NCI-H1105 (cell line): ENCODE results near the gene PLIN5.
"Not testable (repeated sequence)": the region's sequence is repeated elsewhere in the genome, so short reads cannot be mapped to it uniquely, and the experiment has no call there.

Source experiments
- DNase-seq: peaks from one replicate; lab custom pipeline; 2025; lab: John Stamatoyannopoulos, UW

PLIN5 gene

DNA sequence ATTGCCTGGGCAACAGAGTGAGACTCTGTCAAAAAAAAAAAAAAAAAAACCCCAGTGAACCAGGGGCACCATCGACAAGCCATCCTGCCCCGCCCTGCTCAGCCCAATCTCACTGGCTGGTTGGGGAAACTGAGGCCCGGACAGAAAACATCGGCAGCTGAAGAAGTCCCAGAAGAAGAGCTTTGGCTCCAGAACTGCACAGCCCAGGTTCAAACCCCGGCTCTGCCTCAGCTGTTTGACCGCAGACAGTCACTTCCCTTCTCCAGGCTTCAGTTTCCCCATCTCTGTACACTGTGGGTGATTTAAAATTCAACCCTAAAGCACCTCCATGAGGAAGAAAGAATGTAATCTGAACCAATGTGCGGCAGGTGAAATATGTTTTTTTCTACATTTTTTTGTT is 33.9 kb upstream of the PLIN5 start:
- DNase-seq, result no peak

DNA sequence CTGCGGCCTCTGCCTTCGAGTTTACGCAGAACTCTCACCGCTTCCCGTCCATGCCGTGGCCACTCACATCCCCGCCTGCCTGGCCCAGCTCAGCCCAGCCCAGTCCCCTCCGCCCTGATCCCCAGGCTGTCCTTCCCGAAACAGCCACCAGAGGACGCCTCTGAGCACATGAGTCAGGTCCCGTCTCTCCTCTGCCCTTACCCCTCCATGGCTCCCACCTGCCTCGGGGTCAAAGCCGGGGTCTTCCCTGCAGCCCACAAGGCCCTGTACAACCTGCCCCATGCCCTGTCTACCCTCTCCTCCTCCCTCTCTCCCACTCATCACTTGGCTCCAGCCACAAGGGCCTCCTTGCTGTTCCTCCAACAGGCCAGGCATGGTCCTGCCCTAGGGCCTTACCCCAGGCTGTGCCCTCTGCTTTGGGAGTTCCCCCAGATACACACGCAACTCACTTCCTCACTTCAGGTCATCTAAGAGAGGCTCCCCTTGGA is 32.6 kb upstream of the PLIN5 start:
- no peak for DNase-seq

DNA sequence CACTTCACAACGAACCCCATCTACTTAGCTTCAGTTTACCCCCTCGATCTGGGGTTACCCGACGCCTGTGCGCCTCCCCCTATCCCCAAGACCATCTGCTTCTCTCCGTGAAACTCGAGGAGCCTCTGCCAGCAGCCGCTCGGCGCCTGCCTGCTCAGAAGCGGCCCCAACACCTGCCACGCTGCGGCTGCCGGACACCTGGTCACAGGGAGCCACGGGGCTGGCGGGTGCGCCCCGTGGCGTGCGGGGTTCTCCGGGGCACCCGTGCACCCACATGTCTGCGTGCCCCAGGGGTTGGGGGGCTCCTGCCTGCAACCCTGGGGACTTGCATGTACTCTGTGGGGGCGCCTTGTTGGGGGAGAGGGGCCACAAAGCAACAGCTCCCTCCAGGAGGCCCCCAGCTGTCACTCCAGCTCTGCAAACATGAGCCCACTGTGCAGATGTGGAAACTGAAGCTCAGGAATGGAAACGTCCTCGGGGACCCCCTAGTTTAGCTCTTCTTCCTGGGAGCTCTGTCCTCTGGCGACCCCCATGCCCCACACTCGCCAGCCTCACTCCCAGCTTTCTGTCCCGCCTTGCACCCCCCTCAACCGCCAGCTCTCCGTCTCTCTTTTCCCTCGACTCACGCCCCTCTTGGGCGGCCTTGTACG is 31.5 kb upstream of the PLIN5 start:
- DNase-seq, result peak; percentile 62

DNA sequence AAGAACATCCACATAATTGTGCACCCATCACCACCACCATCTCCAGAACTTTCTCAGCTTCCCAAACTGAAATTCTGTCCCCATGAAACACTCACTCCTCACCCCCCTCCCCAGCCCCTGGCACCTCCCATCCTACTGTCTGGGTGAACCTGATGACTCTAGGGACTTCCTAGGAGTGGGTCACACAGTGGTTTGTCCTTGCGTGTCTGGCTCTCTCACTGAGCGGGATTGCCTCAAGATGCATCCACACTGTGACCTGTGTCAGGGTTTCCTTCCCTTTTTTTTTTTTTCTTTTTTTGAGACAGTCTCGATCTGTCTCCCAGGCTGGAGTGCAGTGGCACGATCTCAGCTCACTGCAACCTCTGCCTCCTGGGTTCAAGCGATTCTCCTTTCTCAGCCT is 28.5 kb upstream of the PLIN5 start:
- not testable (repeated sequence) for DNase-seq

DNA sequence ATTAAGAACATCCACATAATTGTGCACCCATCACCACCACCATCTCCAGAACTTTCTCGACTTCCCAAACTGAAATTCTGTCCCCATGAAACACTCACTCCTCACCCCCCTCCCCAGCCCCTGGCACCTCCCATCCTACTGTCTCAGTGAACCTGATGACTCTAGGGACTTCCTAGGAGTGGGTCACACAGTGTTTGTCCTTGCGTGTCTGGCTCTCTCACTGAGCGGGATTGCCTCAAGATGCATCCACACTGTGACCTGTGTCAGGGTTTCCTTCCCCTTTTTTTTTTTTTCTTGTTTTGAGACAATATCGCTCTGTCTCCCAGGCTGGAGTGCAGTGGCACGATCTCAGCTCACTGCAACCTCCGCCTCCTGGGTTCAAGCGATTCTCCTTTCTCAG is 27.1 kb upstream of the PLIN5 start:
- not testable (repeated sequence) for DNase-seq

DNA sequence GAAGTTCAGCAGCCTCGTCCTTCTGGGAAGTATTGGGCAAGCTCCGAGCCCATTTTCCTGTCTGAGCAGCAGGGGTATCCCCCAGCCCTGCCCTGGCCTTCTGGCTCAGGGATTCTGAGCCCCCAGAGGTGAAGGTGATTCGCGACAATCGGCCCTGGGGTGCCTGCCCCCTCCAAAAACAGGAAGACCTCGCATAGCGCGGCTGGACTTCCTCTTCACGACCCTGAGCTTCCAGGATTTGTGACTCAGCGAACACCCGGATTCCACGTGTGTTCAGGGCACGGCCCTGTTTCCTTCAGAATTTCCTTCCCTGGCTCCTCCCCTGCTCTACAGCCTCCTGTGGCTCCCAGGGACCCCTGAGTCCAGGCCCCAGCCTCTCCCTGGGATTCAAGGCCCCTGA is 24.5 kb upstream of the PLIN5 start, which contains the start of gene SEMA6B:
SEMA6B (minus strand) TSS at position 116 of the 400 bp plus-strand sequence. CDS start 1,227 bp downstream, outside the sequence.
- DNase-seq, result no peak

DNA sequence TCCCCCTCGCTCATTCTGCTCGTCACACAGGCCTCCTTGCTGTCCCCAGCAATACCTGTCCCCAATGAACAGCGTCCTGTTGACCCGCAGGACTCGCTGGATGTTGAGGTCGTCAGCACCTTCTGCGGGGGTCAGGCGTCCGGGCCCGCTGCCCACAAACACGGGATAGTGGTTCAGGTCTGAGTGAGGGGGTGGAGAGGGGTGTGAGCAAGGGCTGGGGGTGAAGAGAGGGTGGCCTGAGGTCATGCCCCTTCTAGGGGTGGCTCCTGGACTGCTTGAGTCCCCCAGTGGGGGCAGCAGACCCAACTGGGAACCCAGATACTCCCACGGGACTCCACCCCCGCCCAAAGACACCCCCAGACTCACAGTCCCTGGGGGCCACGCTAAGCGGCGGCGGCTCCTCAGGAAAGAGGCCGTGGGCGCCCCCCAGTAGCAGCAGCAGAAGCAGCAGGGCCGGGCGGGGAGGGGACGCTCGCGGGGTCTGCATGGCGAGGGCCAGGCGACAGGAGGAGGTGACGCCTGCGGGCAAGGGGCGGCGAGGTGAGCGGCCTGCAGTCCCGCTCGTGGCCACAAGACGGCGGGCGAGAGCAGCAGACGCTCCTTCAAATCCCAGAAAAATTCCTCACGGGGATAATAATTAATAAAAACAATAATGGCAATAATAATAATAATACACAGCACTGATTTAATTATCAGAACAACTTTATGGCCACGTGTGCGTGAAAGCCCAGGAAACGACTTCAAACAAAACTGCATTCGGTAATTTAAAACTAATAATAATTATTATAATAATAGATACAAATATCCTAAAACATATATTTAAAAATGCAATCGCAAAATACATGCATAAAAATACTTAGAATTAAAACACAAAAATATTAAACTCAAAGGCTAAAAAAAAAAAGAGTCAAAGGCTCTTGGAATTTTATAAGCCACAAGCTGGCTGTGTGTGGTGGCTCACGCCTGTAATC is 23.2 kb upstream of the PLIN5 start:
- DNase-seq, result no peak

DNA sequence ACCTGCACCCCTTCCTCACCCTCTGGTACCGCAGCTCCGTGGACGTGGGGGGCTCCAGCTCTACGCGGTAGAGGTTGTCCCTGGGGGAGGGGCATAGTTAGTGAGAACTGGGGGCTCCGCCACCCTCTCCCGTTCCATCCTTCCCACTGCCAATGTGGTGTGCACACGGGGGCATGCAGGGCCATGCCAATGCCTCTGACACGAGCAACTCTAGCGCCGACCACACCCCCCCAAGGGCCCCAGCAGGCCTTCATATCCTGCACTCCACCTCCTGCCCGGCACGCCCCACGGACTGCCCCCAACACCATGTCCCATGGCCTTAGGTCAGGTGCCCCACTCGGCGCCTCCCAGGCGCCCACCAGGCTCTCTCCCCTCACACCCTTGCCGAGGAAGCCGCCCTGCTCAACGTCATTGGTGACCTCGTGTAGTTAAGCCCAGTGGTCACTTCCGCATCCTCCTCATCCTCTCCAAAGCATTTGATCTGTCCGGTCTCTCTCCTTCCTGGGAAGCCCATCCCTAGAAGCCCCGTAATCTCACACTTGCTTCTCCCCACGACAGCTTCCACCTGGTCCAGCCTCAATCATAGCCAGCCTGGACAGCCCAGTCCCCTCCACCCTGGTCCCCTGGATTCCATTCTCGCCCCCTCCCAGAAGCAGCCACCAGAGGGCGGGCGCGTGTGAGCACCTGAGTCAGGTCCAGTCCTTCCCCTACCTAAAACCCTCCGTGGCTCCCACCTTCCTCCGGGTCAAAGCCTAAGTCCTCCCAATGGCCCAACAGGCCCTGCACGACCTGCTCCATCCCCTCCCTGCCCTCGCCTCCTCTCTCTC is 22.3 kb upstream of the PLIN5 start:
- DNase-seq, result no peak

DNA sequence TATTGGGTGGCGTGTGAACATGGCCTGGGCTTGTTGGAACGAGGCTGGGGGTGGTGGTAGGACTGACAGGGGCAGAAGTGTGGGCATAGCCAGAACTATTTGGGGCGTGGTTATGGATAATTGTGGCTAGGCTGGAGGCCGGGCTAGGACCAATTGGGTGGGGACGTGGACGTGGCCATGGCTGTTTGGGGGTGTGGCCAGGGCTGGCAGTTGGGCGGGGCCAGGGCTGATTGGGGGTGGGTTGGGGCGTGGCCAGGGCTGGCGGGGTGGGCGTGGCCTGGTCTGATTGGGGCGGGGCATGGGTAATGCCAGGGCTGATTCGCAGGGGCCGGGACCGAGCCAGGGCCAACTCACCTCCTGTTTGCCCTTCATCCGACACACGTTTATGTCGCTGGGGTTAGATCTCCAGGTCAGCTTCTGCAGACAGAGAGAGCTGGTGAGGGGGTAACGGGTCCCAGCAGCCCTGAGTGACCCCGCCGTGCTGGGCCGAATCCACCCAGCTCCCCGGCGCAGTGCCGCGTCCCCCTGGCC is 21.6 kb upstream of the PLIN5 start:
- no peak for DNase-seq

DNA sequence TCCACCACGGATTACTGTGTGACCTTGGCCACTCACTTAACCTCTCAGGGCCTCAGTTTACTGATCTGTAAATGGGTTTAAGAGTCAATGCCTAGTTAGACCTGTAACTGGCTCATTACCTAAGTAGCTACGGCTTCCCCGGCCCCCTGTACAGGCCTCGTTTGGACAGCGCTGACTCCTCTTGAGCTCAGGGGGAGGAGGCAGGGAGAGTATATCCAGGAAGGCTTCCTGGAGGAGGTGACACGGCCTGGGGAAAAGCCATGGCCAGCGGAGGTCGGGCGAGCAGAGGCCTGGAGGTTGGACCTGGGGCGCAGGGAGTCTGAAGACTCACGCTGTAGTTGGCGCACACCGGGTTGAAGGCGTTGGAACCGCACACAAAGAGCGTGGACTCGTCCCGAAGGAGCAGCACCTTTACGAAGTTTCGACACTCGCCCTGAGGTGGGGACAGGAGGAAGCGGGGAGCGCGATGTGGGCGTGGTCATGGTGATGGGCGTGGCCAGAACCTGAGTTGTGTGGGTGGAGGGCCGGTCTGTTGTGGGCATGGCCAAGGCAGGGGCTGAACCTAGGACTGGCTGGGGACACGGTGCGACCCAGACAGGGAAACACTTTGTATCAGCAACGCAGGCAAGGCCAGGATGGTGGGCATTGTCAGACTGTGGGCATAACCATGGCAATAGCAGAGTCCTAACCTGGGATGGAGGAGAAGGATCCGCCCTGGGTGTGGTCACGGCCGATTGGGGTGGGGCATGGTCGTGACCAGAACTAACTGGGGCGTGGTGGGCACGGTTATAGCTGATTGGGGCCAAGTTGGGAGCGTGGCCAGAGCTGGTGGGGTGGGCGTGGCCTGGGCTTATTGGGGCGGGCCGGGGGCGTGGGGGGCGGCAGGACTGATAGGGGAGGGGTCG is 20.9 kb upstream of the PLIN5 start:
- no peak for DNase-seq

DNA sequence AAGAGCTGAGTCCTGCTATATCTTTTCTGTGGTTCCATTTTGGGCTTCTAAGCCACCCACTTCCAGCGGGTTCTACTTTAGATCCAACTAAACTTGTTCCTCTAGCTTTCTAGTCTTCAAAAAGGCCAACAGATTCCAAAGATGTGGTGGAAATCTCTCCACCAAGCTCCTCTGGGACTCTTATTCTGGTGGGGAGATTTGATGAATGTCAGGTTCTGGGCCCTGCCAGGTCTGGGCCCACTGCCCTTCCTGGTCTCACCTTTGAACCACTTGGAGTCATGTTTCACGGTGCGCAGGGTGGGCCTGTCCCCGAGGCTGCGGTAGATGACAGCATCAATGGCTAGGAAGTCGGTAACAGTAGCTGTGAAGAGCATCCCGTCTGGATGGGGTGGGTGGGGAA is 19.7 kb upstream of the PLIN5 start:
- DNase-seq, result no peak

DNA sequence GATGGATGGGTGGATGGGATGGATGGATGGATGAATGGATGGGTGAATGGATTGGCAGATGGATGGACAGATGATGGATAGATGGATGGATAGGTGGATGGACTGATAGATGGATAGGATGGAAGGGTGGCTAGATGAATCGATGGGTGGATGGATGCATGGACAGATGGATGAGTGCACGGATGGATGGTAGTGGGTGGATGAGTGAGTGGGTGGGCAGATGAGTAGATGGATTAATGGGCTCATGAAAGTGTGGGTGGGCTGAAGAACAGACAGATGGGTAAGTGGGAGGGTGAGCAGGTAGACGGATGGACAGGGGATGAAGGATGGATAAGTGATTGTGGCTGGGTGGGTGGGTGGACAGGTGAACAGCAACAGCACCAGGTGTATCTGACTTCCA is 18.8 kb upstream of the PLIN5 start:
- no peak for DNase-seq

DNA sequence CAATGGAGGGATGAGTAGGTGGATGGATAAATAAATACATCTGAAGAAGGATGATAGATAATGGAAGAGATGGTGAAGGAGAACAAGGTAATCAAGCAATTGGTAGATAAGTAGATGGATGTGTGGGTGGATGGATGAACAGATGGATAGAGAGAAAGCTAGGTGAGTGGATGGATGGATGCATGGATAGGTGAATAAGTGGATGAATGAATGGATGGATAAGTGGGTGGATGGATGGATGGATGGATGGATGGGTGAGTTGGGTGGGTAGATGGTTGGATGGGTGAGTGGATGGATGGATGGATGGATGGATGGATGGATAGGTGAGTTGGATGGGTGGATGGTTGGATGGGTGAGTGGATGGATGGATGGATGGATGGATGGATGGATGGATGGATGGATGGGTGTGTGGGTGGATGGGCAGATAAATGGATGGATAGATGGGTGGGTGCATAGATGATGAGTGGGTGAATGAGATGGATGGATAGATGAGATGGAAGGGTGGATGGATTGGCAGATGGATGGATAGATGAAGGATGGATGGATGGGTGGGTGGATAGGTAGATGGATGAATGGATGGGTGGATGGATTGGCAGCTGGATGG is 18.2 kb upstream of the PLIN5 start:
- DNase-seq, result no peak

DNA sequence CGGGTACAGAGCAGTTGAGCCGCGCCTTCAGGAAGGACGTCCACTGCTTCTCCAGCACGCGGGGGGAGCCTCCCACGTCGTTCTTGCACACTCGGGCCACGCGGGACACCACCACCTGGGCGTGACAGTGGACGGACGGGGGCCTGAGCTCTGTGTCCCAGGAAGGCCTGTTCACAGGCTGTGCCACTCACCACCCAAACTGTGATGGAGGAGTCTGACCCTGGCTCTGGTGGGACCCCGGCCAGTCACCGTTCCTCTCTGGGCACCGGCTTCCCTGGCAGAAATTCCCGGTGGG is 17.4 kb upstream of the PLIN5 start:
- DNase-seq, result no peak

DNA sequence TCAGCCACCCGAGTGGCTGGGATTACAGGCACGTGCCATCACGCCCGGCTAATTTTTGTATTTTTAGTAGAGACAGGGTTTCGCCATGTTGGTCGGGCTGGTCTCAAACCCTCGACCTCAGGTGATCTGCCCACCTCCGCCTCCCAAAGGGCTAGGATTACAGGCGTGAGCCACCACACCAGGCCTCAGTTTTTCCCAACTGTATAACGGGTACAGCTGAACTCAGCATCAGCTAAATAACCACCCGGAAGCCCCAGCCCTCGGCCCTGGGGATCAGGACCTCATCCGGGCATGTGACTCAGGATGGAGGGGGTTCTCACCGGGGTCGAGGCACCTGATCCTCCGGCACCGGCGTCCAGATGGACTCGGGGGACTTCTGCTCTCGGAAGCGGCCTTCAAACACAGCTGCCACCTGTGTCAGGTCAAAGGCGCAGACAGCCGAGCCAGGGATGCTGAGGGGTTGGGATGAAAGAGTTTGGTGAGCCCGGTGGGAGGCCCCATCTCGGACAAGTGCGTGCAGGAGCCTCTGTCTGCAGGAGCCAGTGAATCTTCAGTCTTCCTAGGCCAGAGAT is 15.5 kb upstream of the PLIN5 start:
- no peak for DNase-seq

DNA sequence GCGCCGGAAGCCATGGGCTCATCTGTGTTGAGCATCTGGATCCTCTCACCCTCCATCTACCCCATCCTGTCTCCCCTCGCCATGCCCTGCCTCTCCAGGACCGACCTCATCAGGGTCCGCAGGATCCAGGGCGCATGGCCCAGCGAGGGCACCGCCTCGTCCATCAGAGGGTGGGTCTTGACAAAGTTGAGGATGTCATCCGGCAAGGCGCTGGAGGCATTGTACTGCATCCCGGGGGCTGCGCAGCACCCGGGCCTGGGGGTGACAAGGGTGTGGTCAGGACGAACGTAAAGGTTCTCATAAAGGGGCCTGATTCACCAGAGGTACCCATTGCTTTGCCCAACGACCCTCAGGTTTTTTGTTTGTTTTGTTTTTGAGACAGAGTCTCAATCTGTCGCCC is 15.0 kb upstream of the PLIN5 start:
- DNase-seq, result no peak

DNA sequence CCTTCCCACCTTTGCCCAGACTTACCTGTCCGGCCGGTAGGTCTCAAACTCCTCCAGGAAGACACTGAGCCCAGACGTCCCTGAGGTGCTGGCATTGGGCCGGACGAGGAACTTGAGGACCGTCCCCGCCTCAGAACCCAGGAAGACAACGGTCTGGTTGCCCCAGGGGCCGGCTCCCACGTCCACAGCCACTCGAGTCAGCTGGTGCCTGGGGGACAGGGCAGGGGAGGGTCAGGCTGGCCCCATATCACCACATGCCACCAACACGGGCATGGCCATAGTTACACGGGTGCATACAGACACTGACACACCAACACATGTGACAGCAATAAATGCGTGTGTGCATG is 13.2 kb upstream of the PLIN5 start:
- no peak for DNase-seq

DNA sequence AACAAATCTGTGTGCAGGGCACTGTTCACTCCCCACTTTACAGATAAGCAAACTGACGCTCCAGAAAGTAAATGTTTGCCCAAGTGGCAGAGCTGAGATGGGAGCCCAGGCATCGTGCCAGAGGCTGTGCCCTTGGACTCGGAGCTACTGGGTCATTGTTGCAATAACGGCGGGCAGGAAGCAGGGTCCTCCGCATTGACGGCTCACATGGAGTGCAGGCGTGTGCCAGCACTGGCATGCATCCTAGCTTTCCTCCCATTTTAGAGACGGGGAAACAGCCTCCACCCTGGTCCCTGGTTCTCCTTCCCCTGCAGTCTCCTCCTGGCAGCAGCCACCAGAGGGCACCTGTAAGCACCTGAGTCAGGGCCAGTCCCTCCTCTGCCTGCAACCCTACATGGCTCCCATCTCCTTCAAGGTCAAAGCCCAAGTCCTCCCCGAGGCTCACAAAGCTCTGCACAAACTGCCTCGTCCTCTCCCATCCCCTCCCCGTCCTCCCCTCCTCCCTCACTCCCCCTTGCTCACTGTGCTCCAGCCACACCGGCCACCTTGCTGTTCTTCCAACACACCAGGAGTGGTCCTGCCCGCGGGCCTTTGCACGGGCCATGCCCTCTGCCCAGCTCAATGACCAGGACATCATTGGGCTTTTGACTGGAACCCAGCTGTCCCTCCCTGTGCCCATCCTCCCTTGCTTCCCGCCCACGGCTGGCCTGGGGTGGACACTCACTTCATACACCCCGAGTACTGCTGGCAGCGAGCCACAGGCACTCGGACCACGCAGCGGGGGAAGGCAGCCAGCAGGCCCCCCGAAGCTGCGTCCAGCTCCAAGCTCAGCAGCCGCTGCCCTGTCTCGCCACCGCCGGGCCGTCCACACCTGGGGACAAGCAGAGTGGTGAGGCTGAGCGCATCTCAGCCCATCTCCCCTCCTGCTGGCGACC is 12.5 kb upstream of the PLIN5 start:
- no peak for DNase-seq
